Astrocyte (in vitro differentiated cells and primary cell): ENCODE data around the gene DEPDC7.

Source experiments
- CTCF ChIP-seq: IDR thresholded peaks from 2 replicates; pipeline ENCODE4 v1.5.1; 2011; ENCODE audit warnings: low read depth, mild to moderate bottlenecking, inconsistent platforms, low read length, moderate library complexity; ENCODE audit not compliant: insufficient read depth
- EZH2 ChIP-seq: IDR thresholded peaks from 2 replicates; pipeline ENCODE4 v1.6.1; 2012; ENCODE audit warnings: mild to moderate bottlenecking, low read length, inconsistent platforms; ENCODE audit not compliant: insufficient read depth

GRCh38 chr11:33064033-33064825 is 48.6 kb downstream of the DEPDC7 start:
- TF ChIP-seq CTCF (no peak), EZH2 (no peak)
